Right lobe of liver (tissue), 4 donors: Measurements from ENCODE around the gene KY.

ENCODE experiments used
- CTCF ChIP-seq, 4 donors: fragments of 200-600 bp in 3 of 4; fragments of 450-650 bp in 1 of 4; IDR thresholded peaks; one replicate each; pipeline versions ENCODE4 v1.5.1 to v1.8.0; 2016 to 2022; ENCODE audit warnings: antibody characterized with exemption in 4 of 4, mild to moderate bottlenecking in 2 of 4
- POLR2A ChIP-seq: fragments of 450-650 bp; IDR thresholded peaks from one replicate; pipeline ENCODE4 v1.6.1; 2017; ENCODE audit warnings: antibody characterized with exemption, mild to moderate bottlenecking
- donor health status: DM: no; HTN: no; CAD: no.
- donor health status: DM: no; HTN: no; CAD: no.
- donor health status: DM: no; HTN: yes; CAD: no.

- no peak for TF ChIP-seq CTCF (IDR thresholded peaks at IDR 0.05)
- TF ChIP-seq POLR2A, result no peak
These were observed 12.3 kb downstream of the KY start for GRCh38 chr3:134638385-134639030.
